HG03432 (cell line): ENCODE results near the gene PLEKHM1.
"Not testable (repeated sequence)": the region's sequence is repeated elsewhere in the genome, so short reads cannot be mapped to it uniquely, and the experiment has no call there.

Experiments
- ATAC-seq: cut with Tn5 transposase; IDR thresholded peaks from one replicate; pipeline ENCODE4 v1.9.1; 2021; ENCODE audit warnings: mild to moderate bottlenecking, moderate library complexity; ENCODE audit not compliant: unreplicated experiment

Gene PLEKHM1

GRCh38 chr17:45443371-45444260 lies 46.9 kb downstream of the PLEKHM1 start:
- ATAC-seq, result not testable (repeated sequence)

- no peak for ATAC-seq
These were observed 48.8 kb downstream of the PLEKHM1 start for GRCh38 chr17:45441526-45442310.

GRCh38 chr17:45440839-45441515 lies 49.5 kb downstream of the PLEKHM1 start:
- ATAC-seq, result peak; percentile 67

GRCh38 chr17:45440161-45440778 lies 50.3 kb downstream of the PLEKHM1 start:
- ATAC-seq, result no peak

- ATAC-seq, result no peak
These were observed 51.5 kb downstream of the PLEKHM1 start for GRCh38 chr17:45438931-45439610.

GRCh38 chr17:45437465-45438283 lies 52.8 kb downstream of the PLEKHM1 start:
- no peak for ATAC-seq

GRCh38 chr17:45436625-45437464 lies 53.7 kb downstream of the PLEKHM1 start:
- ATAC-seq, result no peak

GRCh38 chr17:45436161-45436560 lies 54.4 kb downstream of the PLEKHM1 start:
- no peak for ATAC-seq

GRCh38 chr17:45435481-45435880 lies 55.0 kb downstream of the PLEKHM1 start:
- ATAC-seq, result no peak

GRCh38 chr17:45433159-45433535 lies 57.4 kb downstream of the PLEKHM1 start:
- ATAC-seq, result no peak

- ATAC-seq, result no peak
These were observed 57.9 kb downstream of the PLEKHM1 start, which contains the start of gene ARHGAP27 for GRCh38 chr17:45432405-45433158. TSS of gene ARHGAP27 (minus strand) at chr17:45432870. CDS start at chr17:45430279, 2,591 bp downstream.

- peak; percentile 56 for ATAC-seq
These were observed 58.8 kb downstream of the PLEKHM1 start for GRCh38 chr17:45431531-45432404.

- peak; percentile 20 for ATAC-seq
These were observed 59.6 kb downstream of the PLEKHM1 start for GRCh38 chr17:45430738-45431530.

- ATAC-seq, result no peak
These were observed 60.3 kb downstream of the PLEKHM1 start for GRCh38 chr17:45430006-45430737.

- ATAC-seq, result no peak
These were observed 61.0 kb downstream of the PLEKHM1 start for GRCh38 chr17:45429339-45430005.
